ENCODE results near the gene CALCB. TPM values are rescaled to one million over a fixed set of nuclear protein-coding genes. Genes with fewer than 3 reads are reported as not detected.

CALCB gene
- total and polyA plus RNA-seq, 2 of the 8 experiments (the other 6 are each of a cell fraction or from before 2014, with no cell fraction given): 3.7 to 4.2 TPM

DNA sequence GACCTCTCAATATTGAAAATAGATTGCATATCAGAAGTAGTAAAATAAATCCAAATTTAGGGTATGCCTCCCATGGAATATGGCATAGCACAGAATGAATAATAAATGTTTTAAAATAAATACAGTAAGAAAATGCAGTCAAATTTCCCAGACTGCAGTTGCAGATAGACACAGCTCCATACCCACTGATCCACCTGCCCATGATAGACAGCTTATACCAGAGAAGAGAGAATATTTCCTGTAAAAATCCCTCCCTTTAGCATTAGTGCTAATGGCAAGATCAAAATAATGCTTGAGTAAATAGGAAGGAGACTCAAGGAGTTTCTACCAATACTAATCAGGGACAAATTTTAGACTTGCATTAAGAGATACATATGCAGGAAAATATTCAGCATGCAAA lies 45.0 kb upstream of the CALCB start:
- Histone ChIP-seq H4K91ac (replicated peaks; ENCODE audit: insufficient read length, low read length) (no peak overlapping the region), H3K4me3 (ENCODE audit: extremely low read depth in 1 of 4, insufficient read depth in 2 of 4, low read depth in 3 of 4, low read length in 4 of 4) (no peak overlapping the region), H3K27ac (ENCODE audit: low read depth, low read length) (no peak overlapping the region), H3K23ac (ENCODE audit: insufficient read length) (no peak overlapping the region), H3K27me3 (replicated peaks in 1 of 4; ENCODE audit: control insufficient read depth in 3 of 4, extremely low read depth in 1 of 4, insufficient read depth in 3 of 4, low read length in 3 of 4) (no peaks in the 10 kb centered on the region), H4K20me1 (replicated peaks in 1 of 2; ENCODE audit: control insufficient read depth in 1 of 2, insufficient read depth in 2 of 2, low read length in 2 of 2) (no peaks in the 10 kb centered on the region), H4K5ac (ENCODE audit: insufficient read length, low read depth, low read length) (no peak overlapping the region), H3K9me3 (ENCODE audit: insufficient read depth in 2 of 2, low read depth in 1 of 2, low read length in 1 of 2) (peaks cover 6 to 7% of the 10 kb centered on the region in 2 experiments; a peak in 2 of 4 replicates), H3K79me2 (ENCODE audit: control insufficient read depth in 1 of 2, insufficient read depth in 2 of 2, low read length in 2 of 2) (no peaks in the 10 kb centered on the region), H3K4ac (replicated peaks; ENCODE audit: insufficient read length, low read depth, low read length) (no peak overlapping the region), H3K4me2 (ENCODE audit: insufficient read depth in 1 of 2, low read depth in 2 of 2, low read length in 2 of 2) (no peak overlapping the region), H2AFZ (ENCODE audit: low read length) (no peak overlapping the region), H3K18ac (ENCODE audit: extremely low read depth, low read length) (no peak overlapping the region), H3K9ac (replicated peaks in 1 of 4; ENCODE audit: extremely low read depth in 1 of 4, low read depth in 3 of 4, low read length in 3 of 4) (no peak overlapping the region), H4K8ac (ENCODE audit: extremely low read depth, insufficient read depth, low read length) (no peak overlapping the region), H3K56ac (replicated peaks; ENCODE audit: insufficient read length, low read depth, low read length) (no peak overlapping the region), H2BK120ac (replicated peaks; ENCODE audit: low read depth, low read length) (no peak overlapping the region), H2BK15ac (ENCODE audit: low read length) (no peak overlapping the region), H2BK20ac (ENCODE audit: low read length) (no peak overlapping the region), H2AK5ac (ENCODE audit: low read depth, low read length) (no peak overlapping the region), H2BK12ac (ENCODE audit: low read depth, low read length) (no peak overlapping the region), H3K36me3 (ENCODE audit: control insufficient read depth in 2 of 4, insufficient read depth in 4 of 4, low read length in 3 of 4) (no peaks in the 10 kb centered on the region), H3K14ac (ENCODE audit: insufficient read length) (no peak overlapping the region), H2BK5ac (ENCODE audit: low read depth, low read length) (no peak overlapping the region), H3K23me2 (ENCODE audit: low read depth, low read length) (no peaks in the 10 kb centered on the region), H3K4me1 (replicated peaks in 1 of 4; ENCODE audit: control insufficient read depth in 3 of 4, insufficient read depth in 4 of 4, low read length in 3 of 4) (peaks cover 0 to 3% (median 0%) of the 10 kb centered on the region in 4 experiments; a peak in 2 of 7 replicates), H3K79me1 (ENCODE audit: low read depth, low read length) (no peaks in the 10 kb centered on the region)
- CTCF ChIA-PET (ENCODE audit: partially characterized antibody): interaction anchor here (1.0 kb wide), 1 partner anchor 57 kb away, joined by 3 read pairs; no protein-coding TSS in a partner anchor
- no peak for DNase-seq (ENCODE audit: low read depth in 1 of 2, low spot score in 2 of 2)
- no peak for FAIRE-seq
- POLR2A ChIA-PET (ENCODE audit: partially characterized antibody): no interaction called here
- TF ChIP-seq TEAD4 (IDR thresholded peaks at IDR 0.05; ENCODE audit: low read depth, low read length) (no peak), CHD1 (IDR thresholded peaks at IDR 0.05; ENCODE audit: low read depth, low read length) (no peak), ZNF274 (IDR thresholded peaks at IDR 0.05; ENCODE audit: borderline replicate concordance, extremely low read depth, low read length) (no peak), SIN3A (conservative IDR thresholded peaks at IDR 0.05 in 1 of 2, IDR thresholded peaks at IDR 0.05 in 1 of 2; ENCODE audit: low read depth in 1 of 2, low read length in 2 of 2) (no peak)
